ENCODE data around the gene UMODL1. TPM values are rescaled to one million over a fixed set of nuclear protein-coding genes. Genes with fewer than 3 reads are reported as not detected.

The UMODL1 gene
- total and polyA plus RNA-seq, 3 experiments from 2014 or later: 0.07 TPM; not detected in 2

- no peak for DNase-seq
- Mint-ChIP-seq H3K4me3 (no peak overlapping the region), H3K4me1 (peaks cover 7 to 22% (median 16%) of the 10 kb centered on the region in 3 donors), H3K27me3 (peaks cover 13 to 17% of the 10 kb centered on the region in 2 donors), H3K9me3 (peaks cover 0 to 9% (median 5%) of the 10 kb centered on the region in 5 donors), H3K27ac (no peak overlapping the region), H3K36me3 (peaks cover 0 to 11% (median 3%) of the 10 kb centered on the region in 3 donors)
- no peak overlapping the region for H3K4me3 ChIP-seq (ENCODE audit: low read length)
- CTCF ChIA-PET: interaction anchor here (1.1 to 3.7 kb wide), 2 partner anchors 15 to 83 kb away, joined by 4 to 19 read pairs; partner anchors contain the start of gene ZBTB21
- POLR2A ChIA-PET: no interaction called here
- no peaks in the 10 kb centered on the region for H3K27me3 ChIP-seq (ENCODE audit: insufficient read depth, low read length, poor library complexity, severe bottlenecking)
- no peaks in the 10 kb centered on the region for H3K9me3 ChIP-seq (ENCODE audit: low read length)
- H3K27ac ChIP-seq (ENCODE audit: low read depth, low read length): no peak overlapping the region
- H3K36me3 ChIP-seq (ENCODE audit: insufficient read depth, low read length): no peaks in the 10 kb centered on the region
- H3K4me1 ChIP-seq (ENCODE audit: insufficient read depth, low read length): peaks cover 20% of the 10 kb centered on the region
Measured at GRCh38 chr21:42092771-42093170, 21.7 kb downstream of the UMODL1 start.

- ChIA-PET POLR2A (no interaction called here), CTCF (interaction anchor here (3.7 kb wide), 1 partner anchor 15 kb away, joined by 19 read pairs; no protein-coding TSS in a partner anchor)
- no peaks in the 10 kb centered on the region for H3K27me3 ChIP-seq (ENCODE audit: insufficient read depth, low read length, poor library complexity, severe bottlenecking)
- Mint-ChIP-seq H3K36me3 (peaks cover 0 to 11% (median 3%) of the 10 kb centered on the region in 3 donors), H3K4me1 (peaks cover 7 to 22% (median 16%) of the 10 kb centered on the region in 3 donors), H3K27me3 (peaks cover 16 to 17% of the 10 kb centered on the region in 2 donors), H3K9me3 (peaks cover 0 to 9% (median 5%) of the 10 kb centered on the region in 5 donors), H3K4me3 (no peak overlapping the region), H3K27ac (no peak overlapping the region)
- H3K27ac ChIP-seq (ENCODE audit: low read depth, low read length): no peak overlapping the region
- peaks cover 19% of the 10 kb centered on the region for H3K4me1 ChIP-seq (ENCODE audit: insufficient read depth, low read length)
- H3K36me3 ChIP-seq (ENCODE audit: insufficient read depth, low read length): no peaks in the 10 kb centered on the region
- H3K4me3 ChIP-seq (ENCODE audit: low read length): no peak overlapping the region
- no peaks in the 10 kb centered on the region for H3K9me3 ChIP-seq (ENCODE audit: low read length)
- no peak for DNase-seq
Measured at GRCh38 chr21:42093186-42093585, 22.1 kb downstream of the UMODL1 start.

GRCh38 chr21:42093991-42094421, 22.9 kb downstream of the UMODL1 start:
- Histone ChIP-seq H3K27ac (ENCODE audit: low read depth, low read length) (no peak overlapping the region), H3K36me3 (ENCODE audit: insufficient read depth, low read length) (no peaks in the 10 kb centered on the region), H3K4me3 (ENCODE audit: low read length) (no peak overlapping the region), H3K4me1 (ENCODE audit: insufficient read depth, low read length) (peaks cover 10% of the 10 kb centered on the region), H3K27me3 (ENCODE audit: insufficient read depth, low read length, poor library complexity, severe bottlenecking) (no peaks in the 10 kb centered on the region), H3K9me3 (ENCODE audit: low read length) (no peaks in the 10 kb centered on the region)
- H3K9me3 Mint-ChIP-seq: peaks cover 0 to 9% (median 5%) of the 10 kb centered on the region in 5 donors
- POLR2A ChIA-PET: no interaction called here
- DNase-seq: no peak
- H3K27me3 Mint-ChIP-seq: peaks cover 17% of the 10 kb centered on the region in 2 donors
- peaks cover 6 to 16% (median 10%) of the 10 kb centered on the region in 3 donors for H3K4me1 Mint-ChIP-seq
- peaks cover 0 to 11% (median 3%) of the 10 kb centered on the region in 3 donors for H3K36me3 Mint-ChIP-seq
- no peak overlapping the region for H3K4me3 Mint-ChIP-seq
- H3K27ac Mint-ChIP-seq: peak overlapping the region in 1 of 8 donors; percentile 59
- CTCF ChIA-PET: no interaction called here

- Histone ChIP-seq H3K4me1 (ENCODE audit: insufficient read depth, low read length) (peaks cover 3% of the 10 kb centered on the region), H3K36me3 (ENCODE audit: insufficient read depth, low read length) (no peaks in the 10 kb centered on the region), H3K27ac (ENCODE audit: low read depth, low read length) (no peak overlapping the region), H3K4me3 (ENCODE audit: low read length) (no peak overlapping the region), H3K9me3 (ENCODE audit: low read length) (no peaks in the 10 kb centered on the region), H3K27me3 (ENCODE audit: insufficient read depth, low read length, poor library complexity, severe bottlenecking) (no peaks in the 10 kb centered on the region)
- Mint-ChIP-seq H3K36me3 (peaks cover 0 to 11% (median 3%) of the 10 kb centered on the region in 3 donors), H3K4me1 (peaks cover 0 to 8% (median 2%) of the 10 kb centered on the region in 3 donors), H3K27ac (no peak overlapping the region), H3K4me3 (no peak overlapping the region), H3K9me3 (peaks cover 0 to 9% (median 5%) of the 10 kb centered on the region in 5 donors), H3K27me3 (peaks cover 20 to 21% of the 10 kb centered on the region in 2 donors)
- DNase-seq: no peak
- POLR2A ChIA-PET: no interaction called here
- CTCF ChIA-PET: interaction anchor here (0.6 to 4.4 kb wide), 2 partner anchors 13 to 17 kb away, joined by 3 to 19 read pairs; no protein-coding TSS in a partner anchor
Measured at GRCh38 chr21:42094811-42095210, 23.7 kb downstream of the UMODL1 start.

- Mint-ChIP-seq H3K27ac (no peak overlapping the region), H3K27me3 (peaks cover 19 to 20% of the 10 kb centered on the region in 2 donors), H3K9me3 (peaks cover 0 to 9% (median 5%) of the 10 kb centered on the region in 5 donors), H3K4me1 (peaks cover 0 to under 1% (median 0%) of the 10 kb centered on the region in 3 donors), H3K4me3 (no peak overlapping the region), H3K36me3 (peaks cover 0 to 11% (median 3%) of the 10 kb centered on the region in 3 donors)
- Histone ChIP-seq H3K4me1 (ENCODE audit: insufficient read depth, low read length) (no peaks in the 10 kb centered on the region), H3K27me3 (ENCODE audit: insufficient read depth, low read length, poor library complexity, severe bottlenecking) (no peaks in the 10 kb centered on the region), H3K27ac (ENCODE audit: low read depth, low read length) (no peak overlapping the region), H3K9me3 (ENCODE audit: low read length) (no peaks in the 10 kb centered on the region), H3K36me3 (ENCODE audit: insufficient read depth, low read length) (no peaks in the 10 kb centered on the region), H3K4me3 (ENCODE audit: low read length) (no peak overlapping the region)
- POLR2A ChIA-PET: no interaction called here
- CTCF ChIA-PET: interaction anchor here (1.0 to 4.4 kb wide), 2 partner anchors 11 to 13 kb away, joined by 4 to 19 read pairs; no protein-coding TSS in a partner anchor
- no peak for DNase-seq
Measured at GRCh38 chr21:42095581-42095980, 24.5 kb downstream of the UMODL1 start.

GRCh38 chr21:42096566-42096965, 25.4 kb downstream of the UMODL1 start:
- Mint-ChIP-seq H3K36me3 (peaks cover 0 to 11% (median 3%) of the 10 kb centered on the region in 3 donors), H3K4me3 (no peak overlapping the region)
- no peaks in the 10 kb centered on the region for H3K27me3 ChIP-seq (ENCODE audit: insufficient read depth, low read length, poor library complexity, severe bottlenecking)

GRCh38 chr21:42097274-42097673, 26.2 kb downstream of the UMODL1 start:
- H3K27me3 ChIP-seq (ENCODE audit: insufficient read depth, low read length, poor library complexity, severe bottlenecking): no peaks in the 10 kb centered on the region
- POLR2A ChIA-PET: no interaction called here

More at GRCh38 chr21:42096566-42096965, 25.4 kb downstream of the UMODL1 start:
- no peaks in the 10 kb centered on the region for H3K4me1 Mint-ChIP-seq
- Histone ChIP-seq H3K27ac (ENCODE audit: low read depth, low read length) (no peak overlapping the region), H3K4me1 (ENCODE audit: insufficient read depth, low read length) (no peaks in the 10 kb centered on the region), H3K36me3 (ENCODE audit: insufficient read depth, low read length) (no peaks in the 10 kb centered on the region), H3K4me3 (ENCODE audit: low read length) (no peak overlapping the region), H3K9me3 (ENCODE audit: low read length) (no peaks in the 10 kb centered on the region)
- H3K27me3 Mint-ChIP-seq: peaks cover 13 to 15% of the 10 kb centered on the region in 2 donors
- no peak overlapping the region for H3K27ac Mint-ChIP-seq
- peaks cover 0 to 9% (median 5%) of the 10 kb centered on the region in 5 donors for H3K9me3 Mint-ChIP-seq
- CTCF ChIA-PET: interaction anchor here (1.4 to 4.4 kb wide), 2 partner anchors 12 to 18 kb away, joined by 3 to 19 read pairs; no protein-coding TSS in a partner anchor
- POLR2A ChIA-PET: no interaction called here
- no peak for DNase-seq

GRCh38 chr21:42097860-42098454, 26.8 kb downstream of the UMODL1 start:
- Mint-ChIP-seq H3K9me3 (peaks cover 0 to 9% (median 5%) of the 10 kb centered on the region in 5 donors), H3K4me3 (no peak overlapping the region), H3K27me3 (peaks cover 10 to 14% of the 10 kb centered on the region in 2 donors), H3K27ac (no peak overlapping the region), H3K4me1 (peaks cover 0 to 6% (median 0%) of the 10 kb centered on the region in 3 donors), H3K36me3 (peaks cover 0 to 11% (median 3%) of the 10 kb centered on the region in 3 donors)
- Histone ChIP-seq H3K27me3 (ENCODE audit: insufficient read depth, low read length, poor library complexity, severe bottlenecking) (no peaks in the 10 kb centered on the region), H3K9me3 (ENCODE audit: low read length) (no peaks in the 10 kb centered on the region), H3K4me1 (ENCODE audit: insufficient read depth, low read length) (no peaks in the 10 kb centered on the region), H3K36me3 (ENCODE audit: insufficient read depth, low read length) (no peaks in the 10 kb centered on the region), H3K4me3 (ENCODE audit: low read length) (no peak overlapping the region), H3K27ac (ENCODE audit: low read depth, low read length) (no peak overlapping the region)
- POLR2A ChIA-PET: no interaction called here
- CTCF ChIA-PET: interaction anchor here (1.0 to 4.4 kb wide), 3 partner anchors 10 to 20 kb away, joined by 3 to 19 read pairs (median 3); no protein-coding TSS in a partner anchor
- no peak for DNase-seq

More at GRCh38 chr21:42097274-42097673, 26.2 kb downstream of the UMODL1 start:
- Histone ChIP-seq H3K9me3 (ENCODE audit: low read length) (no peaks in the 10 kb centered on the region), H3K36me3 (ENCODE audit: insufficient read depth, low read length) (no peaks in the 10 kb centered on the region), H3K27ac (ENCODE audit: low read depth, low read length) (no peak overlapping the region), H3K4me3 (ENCODE audit: low read length) (no peak overlapping the region), H3K4me1 (ENCODE audit: insufficient read depth, low read length) (no peaks in the 10 kb centered on the region)
- H3K27ac Mint-ChIP-seq: no peak overlapping the region
- peaks cover 0 to 11% (median 3%) of the 10 kb centered on the region in 3 donors for H3K36me3 Mint-ChIP-seq
- CTCF ChIA-PET: interaction anchor here (1.4 to 4.4 kb wide), 2 partner anchors 11 to 17 kb away, joined by 3 to 19 read pairs; no protein-coding TSS in a partner anchor
- H3K4me3 Mint-ChIP-seq: no peak overlapping the region
- DNase-seq: no peak
- H3K4me1 Mint-ChIP-seq: peaks cover 0 to 5% (median 0%) of the 10 kb centered on the region in 3 donors
- peaks cover 10 to 14% of the 10 kb centered on the region in 2 donors for H3K27me3 Mint-ChIP-seq
- H3K9me3 Mint-ChIP-seq: peaks cover 0 to 9% (median 5%) of the 10 kb centered on the region in 5 donors
